Lung (tissue), 12 donors: ENCODE data around the gene ATXN1. TPM values are rescaled to one million over a fixed set of nuclear protein-coding genes. Genes with fewer than 3 reads are reported as not detected.

Experiments
- ATAC-seq: fragments of 200-7000 bp; cut with Tn5 transposase; one replicate; pipeline ENCODE4 v1.9.1; 2020; ENCODE audit warnings: moderate number of reproducible peaks; ENCODE audit not compliant: insufficient read depth, low FRiP score
- DNase-seq, 3 donors: peaks; one replicate each; pipeline ENCODE4 v3.0.0-alpha.2; 2013 to 2017
- H3K27ac ChIP-seq, 2 donors: one replicate each; pipeline ENCODE4 v1.5.1; 2013; ENCODE audit warnings: mild to moderate bottlenecking in 2 of 2, moderate library complexity in 2 of 2, control low read depth in 1 of 2, inconsistent platforms in 1 of 2, low read depth in 1 of 2, low read length in 1 of 2
- H3K27me3 ChIP-seq, 3 donors: one replicate each; pipeline ENCODE4 v1.5.1; 2013; ENCODE audit warnings: low read length in 2 of 3; ENCODE audit not compliant: control insufficient read depth in 3 of 3, insufficient read depth in 3 of 3
- H3K36me3 ChIP-seq, 4 donors: one replicate each; pipeline ENCODE4 v1.5.1; 2013; ENCODE audit warnings: low read length in 4 of 4, mild to moderate bottlenecking in 1 of 4, moderate library complexity in 1 of 4; ENCODE audit not compliant: control insufficient read depth in 4 of 4, insufficient read depth in 4 of 4
- H3K4me1 ChIP-seq, 5 donors: one replicate each; pipeline ENCODE4 v1.5.1; 2013; ENCODE audit warnings: low read length in 5 of 5, mild to moderate bottlenecking in 2 of 5, moderate library complexity in 1 of 5; ENCODE audit not compliant: control insufficient read depth in 5 of 5, insufficient read depth in 5 of 5
- H3K4me3 ChIP-seq: one replicate; pipeline ENCODE4 v1.5.1; 2013; ENCODE audit warnings: mild to moderate bottlenecking, control low read depth, moderate library complexity
- H3K9ac ChIP-seq, 2 donors: one replicate each; pipeline ENCODE4 v1.5.1; 2013; ENCODE audit warnings: low read length in 2 of 2, control low read depth in 1 of 2; ENCODE audit not compliant: insufficient read depth in 1 of 2
- H3K9me3 ChIP-seq, 4 donors: one replicate each; pipeline ENCODE4 v1.5.1; 2013; ENCODE audit warnings: low read length in 3 of 4, mild to moderate bottlenecking in 1 of 4, moderate library complexity in 1 of 4; ENCODE audit not compliant: control insufficient read depth in 4 of 4, insufficient read depth in 3 of 4
- CTCF ChIP-seq: IDR thresholded peaks from 2 replicates; pipeline ENCODE4 v1.5.1; 2012; ENCODE audit warnings: mild to moderate bottlenecking; ENCODE audit errors: control extremely low read depth, extremely low read depth
- WGBS, 2 donors: extraction: QIAGEN DNeasy Blood & Tissue Kit; methylation state at CpG; one replicate each; pipeline ENCODE4 v1.1.7; 2013; 5-methylcytosine and 5-hydroxymethylcytosine counted together
- polyA plus RNA-seq, 2 donors: library from polyadenylated mRNA; stranded (reverse); fragments of 200-250 nt; gene quantifications; one replicate each; pipeline ENCODE4 v1.2.1, GENCODE V29; 2013
- total RNA-seq, 2 donors: library from RNA; depleted of rRNA in 1 of 2; stranded (reverse); fragments of >200 nt in 1 of 2; gene quantifications; one replicate each; pipeline ENCODE4 v1.2.1, GENCODE V29; 2014 to 2021
- donor health status: control.
- donor health status: control.
- donor health status: Bipolar disorder and iron deficiency.
- donor health status: healthy.
- donor health status: DM: yes; HTN: yes; CAD: no.

Gene ATXN1
- total and polyA plus RNA-seq, 4 donors = 9.7 to 108 (median 34.9) TPM

DNA sequence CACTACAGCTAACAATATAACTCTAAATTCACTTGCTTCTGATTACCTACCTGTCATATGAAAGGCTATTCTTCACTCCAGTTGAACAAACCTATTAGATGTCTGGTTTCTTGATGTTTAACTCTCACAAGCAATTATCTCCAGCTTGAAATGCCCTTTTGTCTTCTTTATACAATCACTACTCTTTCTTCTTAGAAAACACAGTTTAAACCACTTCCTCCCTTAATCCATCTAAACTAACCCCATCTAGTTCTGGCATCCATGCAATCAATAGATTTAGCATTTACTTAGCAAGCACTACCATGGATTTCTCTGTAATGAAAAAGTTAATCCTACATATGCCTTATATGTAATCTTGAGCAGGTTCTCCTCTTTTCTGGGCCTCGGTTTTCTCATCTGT, 127.3 kb downstream of the ATXN1 start:
- no peak for DNase-seq
- 83 to 92% methylated on average over 1 of the region's 1 CpG for WGBS, 2 donors
- Histone ChIP-seq H3K4me3 (no peak overlapping the region), H3K36me3 (peaks cover 0 to 6% (median 0%) of the 10 kb centered on the region in 4 donors), H3K9me3 (no peaks in the 10 kb centered on the region), H3K27ac (no peak overlapping the region), H3K4me1 (peaks cover 0 to 11% (median 2%) of the 10 kb centered on the region in 5 donors), H3K27me3 (no peaks in the 10 kb centered on the region), H3K9ac (no peak overlapping the region)
- ATAC-seq = no peak
- no peak for TF ChIP-seq CTCF

DNA sequence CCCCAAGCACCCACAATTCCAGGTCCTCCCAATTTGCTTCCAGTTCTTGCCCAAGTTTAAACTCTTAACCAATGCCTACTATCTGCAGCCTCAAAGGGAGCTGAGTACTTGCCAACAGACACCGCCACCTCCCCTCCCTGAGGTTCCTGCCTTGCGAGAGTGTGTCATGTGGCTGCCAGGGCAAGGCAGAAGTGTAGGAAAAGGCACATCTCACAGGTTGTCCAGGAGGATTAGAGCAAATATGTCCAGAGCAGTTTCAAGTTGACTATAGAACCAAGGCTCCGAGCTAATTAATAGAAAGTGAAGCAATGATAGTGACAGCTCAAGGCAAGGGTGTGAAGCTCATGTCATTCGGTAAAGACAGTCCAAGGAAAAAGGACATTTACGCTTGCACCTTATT, 127.8 kb downstream of the ATXN1 start:
- ATAC-seq = no peak
- 86 to 90% methylated on average over 5 of the region's 5 CpGs for WGBS, 2 donors
- DNase-seq = no peak

GRCh38 chr6:16632101-16632500, 129.2 kb downstream of the ATXN1 start:
- peaks cover 0 to 9% (median 0%) of the 10 kb centered on the region in 4 donors for H3K36me3 ChIP-seq
- TF ChIP-seq CTCF = no peak
- no peak for ATAC-seq

More for the DNA sequence above, 127.8 kb downstream of the ATXN1 start:
- no peak for TF ChIP-seq CTCF
- no peak overlapping the region for H3K9ac ChIP-seq
- H3K9me3 ChIP-seq = no peaks in the 10 kb centered on the region
- no peak overlapping the region for H3K4me3 ChIP-seq
- H3K27ac ChIP-seq = no peak overlapping the region
- H3K4me1 ChIP-seq = peaks cover 0 to 11% (median 2%) of the 10 kb centered on the region in 5 donors
- H3K27me3 ChIP-seq = no peaks in the 10 kb centered on the region
- H3K36me3 ChIP-seq = peaks cover 0 to 9% (median 0%) of the 10 kb centered on the region in 4 donors

More at GRCh38 chr6:16632101-16632500, 129.2 kb downstream of the ATXN1 start:
- no peak for DNase-seq
- no peak overlapping the region for H3K4me3 ChIP-seq
- H3K9me3 ChIP-seq = no peaks in the 10 kb centered on the region
- no peak overlapping the region for H3K9ac ChIP-seq
- no peak overlapping the region for H3K27ac ChIP-seq
- peaks cover 0 to 11% (median 2%) of the 10 kb centered on the region in 5 donors for H3K4me1 ChIP-seq
- H3K27me3 ChIP-seq = no peaks in the 10 kb centered on the region
- WGBS, 2 donors = 74 to 82% methylated on average over 4 of the region's 4 CpGs
